Activated CD8-positive, alpha-beta memory T cell treated with anti-CD3 and anti-CD28 coated beads, Interleukin-2, amount 50 U/mL, for 24 hours (primary cell): ENCODE measurements around the gene BCL2L13.

ENCODE experiments used
- DNase-seq: peaks from one replicate; pipeline ENCODE4 v3.0.0-alpha.2; 2020; ENCODE audit errors: extremely low read depth

BCL2L13 gene

DNA sequence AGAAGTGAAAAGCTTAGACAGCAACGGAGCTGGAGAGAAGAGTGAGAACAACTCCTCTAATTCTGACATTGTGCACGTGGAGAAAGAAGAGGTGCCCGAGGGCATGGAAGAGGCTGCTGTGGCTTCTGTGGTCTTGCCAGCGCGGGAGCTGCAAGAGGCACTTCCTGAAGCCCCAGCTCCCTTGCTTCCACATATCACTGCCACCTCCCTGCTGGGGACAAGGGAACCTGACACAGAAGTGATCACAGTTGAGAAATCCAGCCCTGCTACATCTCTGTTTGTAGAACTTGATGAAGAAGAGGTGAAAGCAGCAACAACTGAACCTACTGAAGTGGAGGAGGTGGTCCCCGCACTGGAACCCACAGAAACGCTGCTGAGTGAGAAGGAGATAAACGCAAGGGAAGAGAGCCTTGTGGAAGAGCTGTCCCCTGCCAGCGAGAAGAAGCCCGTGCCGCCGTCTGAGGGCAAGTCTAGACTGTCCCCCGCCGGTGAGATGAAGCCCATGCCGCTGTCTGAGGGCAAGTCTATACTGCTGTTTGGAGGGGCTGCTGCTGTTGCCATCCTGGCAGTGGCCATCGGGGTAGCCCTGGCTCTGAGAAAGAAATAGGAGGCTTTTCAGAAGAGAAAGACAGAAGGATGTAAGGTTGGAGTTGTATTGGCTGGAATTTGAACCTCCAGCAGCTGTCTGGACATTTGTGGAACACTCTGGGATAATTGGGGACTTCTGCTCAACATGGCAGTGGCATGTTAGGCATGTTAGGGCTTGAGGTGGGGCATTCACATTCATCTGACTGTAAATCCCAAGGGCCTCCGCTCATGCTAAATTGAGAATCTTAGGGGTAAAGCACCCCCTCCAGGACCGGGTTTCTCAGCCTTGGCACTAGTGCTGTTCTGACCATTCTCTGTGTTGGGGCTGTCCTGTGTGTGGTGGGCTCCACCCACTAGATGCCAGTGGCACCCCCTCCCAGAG, 88.7 kb downstream of the BCL2L13 start:
- no peak for DNase-seq

DNA sequence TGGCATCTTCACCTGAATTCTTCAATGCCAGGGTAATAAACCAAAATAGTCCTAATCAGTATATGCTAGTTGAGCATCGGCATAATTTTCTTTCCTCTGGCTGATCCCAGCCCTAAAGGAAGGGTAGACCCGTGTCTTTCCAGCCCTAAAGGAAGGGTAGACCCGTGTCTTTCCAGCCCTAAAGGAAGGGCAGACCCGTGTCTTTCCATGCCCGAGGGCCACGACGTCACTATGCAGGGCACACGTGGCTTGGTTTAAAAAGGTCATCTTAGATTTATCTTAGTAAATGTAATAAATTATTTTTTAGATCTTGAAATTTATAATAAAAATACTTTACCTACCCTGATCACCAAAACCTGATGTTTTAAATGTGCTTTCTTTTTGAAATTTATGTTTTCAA, 90.2 kb downstream of the BCL2L13 start:
- DNase-seq: no peak

DNA sequence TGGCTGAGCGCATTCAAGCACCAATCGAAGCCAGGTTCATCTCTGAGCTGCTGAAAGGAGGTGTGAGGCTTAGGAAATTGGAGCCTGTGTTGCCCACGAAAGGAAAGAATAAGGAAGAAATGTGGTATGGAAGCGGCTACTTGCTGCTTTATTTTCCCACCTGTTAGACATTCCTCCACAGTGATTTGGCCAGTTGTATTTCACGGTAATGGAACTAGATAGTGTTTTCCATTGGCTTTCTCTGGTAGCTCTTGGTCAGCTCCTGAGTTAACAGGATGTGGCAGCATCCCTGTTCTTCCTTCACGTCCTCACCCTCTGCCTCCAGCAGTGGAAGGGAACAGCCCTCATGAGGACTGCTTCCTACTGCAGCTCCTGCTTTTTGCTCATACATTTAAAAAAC, 91.0 kb downstream of the BCL2L13 start:
- no peak for DNase-seq

DNA sequence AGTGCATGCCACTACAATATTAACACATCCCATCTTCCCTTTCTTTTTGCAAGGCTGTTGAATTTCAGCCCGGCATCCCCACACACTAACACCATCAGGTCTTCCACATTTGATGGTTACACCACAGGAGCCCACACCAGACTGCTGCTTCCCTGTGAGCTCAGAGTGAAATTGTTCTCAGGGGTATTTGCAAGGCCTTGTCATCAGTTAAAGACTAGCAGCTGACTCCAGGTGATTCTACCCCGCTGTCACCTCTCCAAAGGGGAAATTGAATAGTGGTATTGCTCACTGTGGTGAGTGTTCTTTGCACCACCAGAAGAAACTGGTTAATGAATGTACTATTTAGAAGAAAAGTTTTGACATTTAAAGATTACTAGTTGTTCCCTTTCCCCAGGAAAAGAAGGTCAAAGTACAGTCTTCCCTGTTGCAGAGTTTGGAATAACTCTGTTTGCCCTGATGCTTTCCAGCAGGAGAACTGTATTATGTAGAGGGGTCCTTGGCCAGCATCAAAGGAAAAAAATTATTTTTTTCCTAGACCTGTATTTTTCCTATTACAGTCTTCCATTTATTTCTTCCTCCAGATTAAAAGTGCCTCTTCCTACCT, 93.8 kb downstream of the BCL2L13 start:
- no peak for DNase-seq

DNA sequence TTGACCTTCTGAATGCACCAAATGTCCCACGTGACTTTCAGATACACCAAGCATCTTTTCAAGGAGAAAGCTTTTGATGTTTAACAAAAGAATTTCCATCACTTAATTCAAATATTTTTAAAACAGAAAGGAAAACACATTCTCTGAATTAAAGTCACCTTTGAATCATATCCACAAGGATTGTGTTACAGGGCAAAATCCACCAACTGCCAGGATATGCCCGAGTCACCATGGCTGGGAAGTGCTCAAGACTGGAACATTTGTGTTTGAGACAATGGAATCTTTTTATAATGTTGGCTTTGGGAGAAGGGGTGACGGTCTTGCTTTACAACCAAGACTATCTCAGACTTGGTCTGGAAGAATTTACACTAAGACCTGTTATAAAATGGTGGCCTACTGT, 94.9 kb downstream of the BCL2L13 start:
- DNase-seq: no peak

- DNase-seq: no peak
These were observed 95.6 kb downstream of the BCL2L13 start for GRCh38 chr22:17734187-17734586.

- DNase-seq: no peak
These were observed 100.0 kb downstream of the BCL2L13 start for GRCh38 chr22:17738386-17739128.

GRCh38 chr22:17739196-17739975, 100.8 kb downstream of the BCL2L13 start:
- no peak for DNase-seq

- DNase-seq: no peak
These were observed 103.4 kb downstream of the BCL2L13 start for GRCh38 chr22:17741866-17742526.

GRCh38 chr22:17742527-17742902, 104.0 kb downstream of the BCL2L13 start:
- peak; percentile 33 for DNase-seq

GRCh38 chr22:17743661-17744411, 105.3 kb downstream of the BCL2L13 start:
- DNase-seq: no peak

DNA sequence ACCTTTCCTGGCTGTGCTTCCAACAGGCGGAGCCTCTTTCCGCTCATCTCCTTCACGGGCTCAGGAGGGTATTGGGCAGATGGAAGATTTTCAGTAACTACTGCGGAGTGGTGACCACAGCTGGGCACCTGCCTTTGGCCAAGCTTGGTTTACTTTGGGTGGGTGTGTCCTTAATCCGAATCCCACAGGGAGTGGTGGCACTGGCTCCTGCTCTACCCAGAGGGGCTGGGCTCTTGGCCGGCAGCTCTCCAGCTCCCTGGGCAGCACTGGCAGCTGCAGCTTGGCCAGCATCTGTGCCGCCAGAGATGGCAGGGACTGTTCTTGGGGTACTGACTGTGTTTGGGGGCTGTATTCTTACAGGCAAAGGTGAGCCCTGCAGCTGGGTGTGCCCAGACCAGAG, 105.9 kb downstream of the BCL2L13 start:
- DNase-seq: no peak

DNA sequence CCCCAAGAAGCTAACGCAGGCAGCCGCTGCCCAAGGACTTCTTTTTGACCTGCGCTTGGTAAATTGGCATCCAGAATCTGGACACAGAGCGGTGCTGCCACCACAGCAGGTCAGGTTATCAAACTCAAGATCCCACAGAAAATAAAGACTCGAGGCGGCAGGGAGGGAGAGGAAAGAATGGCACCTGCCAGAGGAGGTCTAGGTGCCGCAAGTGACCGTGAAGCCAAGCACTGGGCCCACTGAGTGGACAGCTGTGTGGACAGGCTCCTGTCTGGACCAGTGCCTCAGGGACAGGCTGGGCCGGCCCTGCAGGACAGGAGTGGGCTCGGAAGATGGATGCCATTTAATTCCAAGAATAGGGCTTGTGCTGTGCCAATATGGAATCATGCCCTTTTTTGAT, 108.4 kb downstream of the BCL2L13 start:
- DNase-seq: no peak

- DNase-seq: no peak
These were observed 110.2 kb downstream of the BCL2L13 start for GRCh38 chr22:17748555-17749353.

DNA sequence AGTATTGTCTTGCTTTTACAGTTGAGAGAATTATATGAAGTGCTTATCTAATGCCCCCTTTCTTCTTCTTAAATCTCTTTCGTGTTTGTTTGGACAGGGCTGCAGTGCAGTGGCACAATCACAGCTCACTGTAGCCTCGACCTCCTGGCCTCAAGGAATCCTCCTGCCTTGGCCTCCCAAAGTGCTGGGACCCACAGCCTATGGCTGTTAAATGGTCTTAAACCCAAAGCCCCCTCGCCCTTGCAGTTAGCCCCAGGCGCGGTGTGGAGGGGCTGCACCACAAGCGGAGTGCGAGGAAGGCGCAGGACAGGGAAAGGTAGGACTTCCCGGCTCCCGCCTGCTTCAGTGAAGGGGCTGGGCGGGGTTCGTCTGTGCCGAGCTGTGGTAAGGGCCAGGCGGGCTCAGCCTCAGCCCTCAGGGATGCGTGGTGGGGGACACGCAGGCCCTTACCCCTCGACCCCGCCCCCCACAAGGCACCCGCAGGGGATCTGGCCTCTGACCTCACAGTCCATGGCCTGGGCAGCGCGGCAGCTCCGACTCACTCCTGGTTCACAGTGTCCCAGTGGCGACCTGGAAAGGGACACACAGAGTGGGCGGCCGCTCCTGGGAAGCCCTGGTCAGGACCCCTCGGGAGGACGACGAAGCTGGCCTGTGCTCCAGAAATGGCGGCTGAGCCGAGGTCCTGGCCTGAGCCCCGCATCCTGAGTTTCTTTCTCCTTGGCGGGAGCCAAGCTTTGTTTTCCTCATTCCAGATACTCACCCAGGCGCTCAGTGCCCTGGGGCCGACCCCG, 111.2 kb downstream of the BCL2L13 start:
- DNase-seq: no peak

- no peak for DNase-seq
These were observed 113.0 kb downstream of the BCL2L13 start for GRCh38 chr22:17751596-17751995.

DNA sequence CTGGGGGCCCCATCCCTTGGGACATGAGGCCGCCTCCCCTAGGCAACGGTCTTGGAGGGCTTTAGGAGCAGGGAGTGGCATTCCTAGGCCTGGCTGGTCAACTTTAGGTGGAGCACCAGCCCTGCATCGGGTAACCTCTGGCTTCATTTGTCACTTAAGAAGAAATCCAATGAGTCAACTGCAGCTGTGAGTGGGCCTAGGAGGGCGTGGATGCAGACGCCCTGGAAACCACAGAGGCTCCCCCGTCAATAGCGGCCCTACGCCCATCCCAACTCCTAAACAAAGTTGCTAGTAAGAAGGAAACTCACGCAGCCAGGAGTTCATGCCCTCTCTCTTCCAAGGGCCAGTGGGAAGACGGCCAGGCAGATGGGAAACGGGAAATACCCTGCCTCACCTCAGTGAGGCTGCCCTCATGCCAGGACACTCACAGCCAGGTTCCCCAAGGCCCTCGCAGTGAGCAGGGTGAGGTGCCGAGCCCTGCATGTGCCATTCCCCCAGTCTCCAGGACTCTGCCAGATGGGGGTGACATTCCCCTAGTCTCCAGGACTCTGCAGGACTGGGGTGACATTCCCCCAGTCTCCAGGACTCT, 114.9 kb downstream of the BCL2L13 start:
- DNase-seq: no peak

- DNase-seq: no peak
These were observed 115.8 kb downstream of the BCL2L13 start for GRCh38 chr22:17754233-17754925.
